DOHH2 (cell line): ENCODE data around the gene ADPRH.

ENCODE experiments used
- CTCF ChIP-seq: fragments of 200-600 bp; sonication (generic); IDR thresholded peaks from one replicate; pipeline ENCODE4 v1.5.1; 2014; ENCODE audit warnings: antibody characterized with exemption, mild to moderate bottlenecking, low read depth, low read length; ENCODE audit not compliant: poor library complexity, severe bottlenecking
- EZH2phosphoT487 ChIP-seq: fragments of 200-600 bp; sonication (generic); IDR thresholded peaks from 2 replicates; pipeline ENCODE4 v1.6.1; 2017; ENCODE audit warnings: borderline replicate concordance, mild to moderate bottlenecking, antibody characterized with exemption, low read length, moderate library complexity, mixed read lengths

GRCh38 chr3:119611664-119612063 is 32.4 kb downstream of the ADPRH start:
- TF ChIP-seq CTCF (no peak), EZH2phosphoT487 (no peak)
